ENCODE data around the gene PHAF1. TPM values are rescaled to one million over a fixed set of nuclear protein-coding genes. Genes with fewer than 3 reads are reported as not detected.

PHAF1 gene
- total RNA-seq, 2 experiments from 2014 or later = 12.4 to 13.3 TPM

- no peaks in the 10 kb centered on the region for H3K27me3 Mint-ChIP-seq
- H3K27ac Mint-ChIP-seq = no peak overlapping the region
- H3K4me1 Mint-ChIP-seq = peaks cover 1% of the 10 kb centered on the region
- H3K36me3 Mint-ChIP-seq (ENCODE audit: low read depth) = peaks cover 25% of the 10 kb centered on the region
- DNase-seq = no peak
- CTCF ChIA-PET = interaction anchor here (0.5 to 1.7 kb wide), 5 partner anchors 10 to 385 kb away, joined by 3 to 5 read pairs (median 4); partner anchors contain the start of gene CES3
- no peak overlapping the region for H3K4me3 Mint-ChIP-seq
- H3K9me3 Mint-ChIP-seq = no peaks in the 10 kb centered on the region
- POLR2A ChIA-PET = no interaction called here
These were observed 19.7 kb downstream of the PHAF1 start for GRCh38 chr16:67129422-67129821.

DNA sequence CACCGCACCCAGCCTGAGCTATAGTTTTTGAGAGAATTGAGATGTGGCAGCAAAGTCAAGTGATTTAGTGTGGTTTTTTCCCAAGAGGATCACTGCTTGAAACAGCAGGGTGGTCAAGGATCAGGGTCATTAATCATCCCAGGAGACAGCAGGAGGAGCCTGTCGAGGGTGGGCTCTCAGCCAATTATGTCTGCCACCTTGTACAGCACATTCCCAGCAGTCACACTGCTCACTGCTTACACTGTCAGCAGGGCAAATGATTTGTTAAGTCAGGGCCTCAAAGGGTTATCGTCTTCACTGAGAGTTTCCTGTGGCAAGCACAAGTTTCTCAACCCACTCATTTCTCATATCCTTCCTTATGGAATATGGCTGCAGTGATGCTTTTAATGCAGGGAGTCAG is 27.9 kb downstream of the PHAF1 start:
- no peak for DNase-seq
- H3K9me3 Mint-ChIP-seq = no peaks in the 10 kb centered on the region
- ChIA-PET POLR2A (interaction anchor here (1.3 kb wide), 2 partner anchors 13 to 107 kb away, joined by 3 read pairs; partner anchors contain the start of gene B3GNT9), CTCF (interaction anchor here (3.5 kb wide), 1 partner anchor 18 kb away, joined by 19 read pairs; no protein-coding TSS in a partner anchor)
- H3K27me3 Mint-ChIP-seq = no peaks in the 10 kb centered on the region
- no peaks in the 10 kb centered on the region for H3K4me1 Mint-ChIP-seq
- peaks cover 37% of the 10 kb centered on the region for H3K36me3 Mint-ChIP-seq (ENCODE audit: low read depth)
- H3K27ac Mint-ChIP-seq = no peak overlapping the region
- no peak overlapping the region for H3K4me3 Mint-ChIP-seq

DNA sequence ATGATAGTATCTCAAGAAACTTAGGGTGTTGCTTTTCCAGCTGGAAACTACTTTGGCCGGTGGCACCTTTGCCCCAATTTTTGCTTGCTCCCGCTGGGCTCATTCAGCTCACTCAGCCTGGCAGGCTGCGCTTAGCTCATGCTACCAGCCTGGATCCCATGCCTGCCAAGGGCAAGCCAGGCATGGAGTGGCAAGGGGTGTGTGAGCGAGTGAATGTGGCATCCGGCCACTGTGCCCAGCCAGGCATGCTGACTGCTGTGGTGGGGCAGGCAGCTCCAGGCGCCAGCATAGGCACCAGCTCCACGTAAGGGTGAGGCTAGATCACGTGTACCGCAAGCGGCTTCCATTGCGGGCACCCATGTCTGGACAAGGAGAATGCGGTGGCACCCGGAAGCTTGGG is 31.6 kb downstream of the PHAF1 start:
- Mint-ChIP-seq H3K27me3 (no peaks in the 10 kb centered on the region), H3K9me3 (no peaks in the 10 kb centered on the region), H3K36me3 (ENCODE audit: low read depth) (peaks cover 38% of the 10 kb centered on the region), H3K27ac (no peak overlapping the region), H3K4me1 (no peaks in the 10 kb centered on the region), H3K4me3 (no peak overlapping the region)
- CTCF ChIA-PET = interaction anchor here (0.9 to 2.2 kb wide), 3 partner anchors 9 to 123 kb away, joined by 3 to 10 read pairs (median 4); partner anchors contain the start of gene B3GNT9
- POLR2A ChIA-PET = interaction anchor here (0.8 to 2.8 kb wide), 5 partner anchors 10 to 111 kb away, joined by 3 to 10 read pairs (median 6); partner anchors contain the start of genes FBXL8, PHAF1 and TRADD
- DNase-seq = no peak

GRCh38 chr16:67142342-67142741 is 32.6 kb downstream of the PHAF1 start:
- Mint-ChIP-seq H3K4me3 (no peak overlapping the region), H3K27me3 (no peaks in the 10 kb centered on the region), H3K9me3 (no peaks in the 10 kb centered on the region), H3K27ac (no peak overlapping the region), H3K36me3 (ENCODE audit: low read depth) (peaks cover 38% of the 10 kb centered on the region), H3K4me1 (no peaks in the 10 kb centered on the region)
- ChIA-PET CTCF (interaction anchor here (2.2 kb wide), 1 partner anchor 13 kb away, joined by 10 read pairs; no protein-coding TSS in a partner anchor), POLR2A (interaction anchor here (2.1 to 2.8 kb wide), 2 partner anchors 12 to 16 kb away, joined by 10 read pairs; partner anchors contain the start of genes FBXL8 and TRADD)
- no peak for DNase-seq

- H3K27me3 Mint-ChIP-seq = no peaks in the 10 kb centered on the region
- DNase-seq = no peak
- no peak overlapping the region for H3K27ac Mint-ChIP-seq
- H3K4me3 Mint-ChIP-seq = no peak overlapping the region
- peaks cover 6% of the 10 kb centered on the region for H3K4me1 Mint-ChIP-seq
- ChIA-PET CTCF (interaction anchor here (3.2 kb wide), 1 partner anchor 10 kb away, joined by 16 read pairs; no protein-coding TSS in a partner anchor), POLR2A (interaction anchor here (1.0 to 1.6 kb wide), 2 partner anchors 14 to 193 kb away, joined by 3 to 4 read pairs; partner anchors contain the start of gene TRADD)
- no peaks in the 10 kb centered on the region for H3K9me3 Mint-ChIP-seq
- peaks cover 51% of the 10 kb centered on the region for H3K36me3 Mint-ChIP-seq (ENCODE audit: low read depth)
These were observed 35.2 kb downstream of the PHAF1 start for GRCh38 chr16:67144943-67145342.

DNA sequence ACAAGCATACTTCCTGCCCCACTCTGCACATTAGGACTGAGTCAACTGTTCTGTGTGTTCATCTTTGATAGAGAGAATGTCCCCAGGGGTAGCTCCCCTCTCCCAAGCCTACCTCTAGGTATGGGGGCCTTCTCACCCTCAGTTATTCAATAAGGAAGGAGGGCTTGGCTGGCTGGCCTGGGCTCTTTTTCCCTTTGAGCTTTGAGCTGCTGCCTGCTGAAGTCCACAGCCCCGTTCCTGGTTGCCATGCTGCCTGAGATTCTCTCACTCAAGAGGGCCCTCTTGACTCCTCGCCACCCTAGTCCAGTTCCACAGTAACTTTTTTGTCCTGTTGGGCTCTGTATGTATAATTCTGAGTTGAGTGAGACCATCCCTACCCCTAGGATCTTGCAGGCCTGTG is 36.0 kb downstream of the PHAF1 start:
- Mint-ChIP-seq H3K9me3 (no peaks in the 10 kb centered on the region), H3K27ac (no peak overlapping the region), H3K4me1 (peaks cover 6% of the 10 kb centered on the region), H3K4me3 (no peak overlapping the region), H3K36me3 (ENCODE audit: low read depth) (peaks cover 45% of the 10 kb centered on the region), H3K27me3 (no peaks in the 10 kb centered on the region)
- no peak for DNase-seq
- CTCF ChIA-PET = interaction anchor here (3.2 kb wide), 1 partner anchor 9 kb away, joined by 16 read pairs; no protein-coding TSS in a partner anchor
- POLR2A ChIA-PET = no interaction called here

DNA sequence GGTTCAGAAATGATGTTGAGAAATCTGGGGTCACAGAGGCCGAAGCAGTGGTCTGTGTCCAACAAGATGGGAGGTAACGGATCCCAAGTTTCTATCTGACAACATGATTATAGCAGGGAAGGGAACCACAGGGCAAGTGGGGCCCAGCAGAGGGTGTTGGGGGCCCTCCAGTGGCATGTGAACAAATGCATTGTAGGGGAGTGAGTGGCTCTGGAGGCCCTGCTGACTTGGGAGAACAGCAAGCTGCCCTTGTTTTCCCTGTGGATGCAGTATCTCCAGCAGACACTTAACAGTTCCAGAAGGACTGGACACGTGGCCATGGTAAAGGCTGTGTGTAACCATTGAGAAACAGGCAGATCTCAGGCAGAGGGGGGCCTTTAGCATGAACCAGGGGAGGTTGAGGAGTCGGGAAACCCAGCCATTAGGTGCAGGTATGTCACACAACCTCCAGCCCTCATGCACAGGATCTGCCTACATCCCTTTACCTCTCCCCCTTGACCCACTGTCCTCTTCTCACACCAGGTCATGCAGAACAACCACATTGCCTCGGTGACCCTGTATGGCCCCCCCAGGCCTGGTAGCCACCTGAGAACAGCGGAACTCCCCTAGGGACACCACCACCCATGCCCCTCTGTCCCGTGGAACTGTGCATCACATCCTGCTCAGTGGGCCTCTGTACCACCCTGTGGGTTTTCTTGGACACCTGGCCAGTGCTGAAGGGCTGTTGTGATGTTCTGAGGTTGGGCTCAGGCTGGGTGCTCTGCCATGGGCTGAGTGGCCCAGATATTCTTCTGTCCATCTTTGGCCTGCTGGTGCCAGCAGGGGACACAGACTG is 37.0 kb downstream of the PHAF1 start:
- H3K9me3 Mint-ChIP-seq = no peaks in the 10 kb centered on the region
- H3K27ac Mint-ChIP-seq = peak overlapping the region; percentile 35
- no peak overlapping the region for H3K4me3 Mint-ChIP-seq
- CTCF ChIA-PET = interaction anchor here (1.2 kb wide), 1 partner anchor 8 kb away, joined by 3 read pairs; no protein-coding TSS in a partner anchor
- H3K27me3 Mint-ChIP-seq = no peaks in the 10 kb centered on the region
- H3K4me1 Mint-ChIP-seq = peaks cover 15% of the 10 kb centered on the region
- DNase-seq = no peak
- POLR2A ChIA-PET = interaction anchor here (0.9 kb wide), 1 partner anchor 109 kb away, joined by 3 read pairs; no protein-coding TSS in a partner anchor
- H3K36me3 Mint-ChIP-seq (ENCODE audit: low read depth) = peaks cover 40% of the 10 kb centered on the region

DNA sequence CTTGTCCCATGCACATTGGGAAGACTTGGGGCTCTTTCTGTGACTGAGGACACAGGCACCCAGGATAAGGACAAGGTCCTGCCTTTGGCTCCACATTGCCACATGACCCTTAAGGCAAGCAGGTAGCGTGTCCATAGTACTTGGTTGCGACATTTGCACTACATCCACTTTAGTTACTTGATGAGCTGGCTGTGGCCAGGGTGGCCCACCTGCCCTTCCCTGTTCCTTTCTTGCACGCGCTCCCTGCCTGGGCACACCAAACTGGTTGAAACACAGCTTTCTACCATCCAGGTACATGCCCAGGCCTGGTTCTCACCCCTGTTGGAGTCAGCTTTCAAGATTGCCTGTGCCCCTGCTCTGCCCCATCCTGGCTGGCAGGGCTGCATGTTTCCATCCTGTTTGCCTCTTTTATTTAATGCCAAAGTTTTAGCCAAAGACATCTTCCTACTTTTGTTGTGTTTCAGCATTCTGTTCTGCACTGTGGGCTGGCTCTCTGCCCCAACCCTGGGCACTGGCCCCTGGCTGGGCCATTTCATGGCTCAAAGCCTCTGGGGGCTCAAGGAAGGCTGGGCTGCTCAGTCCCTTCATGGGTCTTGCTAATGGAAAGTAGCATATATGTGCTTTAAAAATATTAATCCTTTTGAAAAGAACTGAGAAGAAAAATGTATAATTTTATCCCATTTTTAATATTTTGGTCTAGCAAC is 37.8 kb downstream of the PHAF1 start:
- Mint-ChIP-seq H3K4me3 (no peak overlapping the region), H3K4me1 (peaks cover 19% of the 10 kb centered on the region), H3K27ac (peak overlapping the region; percentile 68), H3K36me3 (ENCODE audit: low read depth) (peaks cover 37% of the 10 kb centered on the region), H3K9me3 (no peaks in the 10 kb centered on the region), H3K27me3 (no peaks in the 10 kb centered on the region)
- no peak for DNase-seq
- ChIA-PET CTCF (interaction anchor here (1.2 kb wide), 1 partner anchor 8 kb away, joined by 3 read pairs; no protein-coding TSS in a partner anchor), POLR2A (interaction anchor here (0.9 kb wide), 1 partner anchor 110 kb away, joined by 3 read pairs; no protein-coding TSS in a partner anchor)

- no peaks in the 10 kb centered on the region for H3K9me3 Mint-ChIP-seq
- H3K27ac Mint-ChIP-seq = no peak overlapping the region
- no peaks in the 10 kb centered on the region for H3K27me3 Mint-ChIP-seq
- H3K4me1 Mint-ChIP-seq = peaks cover 25% of the 10 kb centered on the region
- DNase-seq = no peak
- peaks cover 41% of the 10 kb centered on the region for H3K36me3 Mint-ChIP-seq (ENCODE audit: low read depth)
- H3K4me3 Mint-ChIP-seq = no peak overlapping the region
- ChIA-PET POLR2A (no interaction called here), CTCF (no interaction called here)
These were observed 38.5 kb downstream of the PHAF1 start for GRCh38 chr16:67148221-67148620.

GRCh38 chr16:67148656-67149275 is 39.0 kb downstream of the PHAF1 start:
- H3K27me3 Mint-ChIP-seq = no peaks in the 10 kb centered on the region
- H3K4me1 Mint-ChIP-seq = peaks cover 29% of the 10 kb centered on the region
- peak overlapping the region; percentile 38 for H3K4me3 Mint-ChIP-seq
- peaks cover 41% of the 10 kb centered on the region for H3K36me3 Mint-ChIP-seq (ENCODE audit: low read depth)
- no peak overlapping the region for H3K27ac Mint-ChIP-seq
- ChIA-PET CTCF (interaction anchor here (0.9 kb wide), 1 partner anchor 195 kb away, joined by 3 read pairs; no protein-coding TSS in a partner anchor), POLR2A (interaction anchor here (0.7 to 1.1 kb wide), 5 partner anchors 9 to 135 kb away, joined by 3 to 4 read pairs (median 3); partner anchors contain the start of gene NOL3)
- DNase-seq = no peak
- H3K9me3 Mint-ChIP-seq = no peaks in the 10 kb centered on the region

DNA sequence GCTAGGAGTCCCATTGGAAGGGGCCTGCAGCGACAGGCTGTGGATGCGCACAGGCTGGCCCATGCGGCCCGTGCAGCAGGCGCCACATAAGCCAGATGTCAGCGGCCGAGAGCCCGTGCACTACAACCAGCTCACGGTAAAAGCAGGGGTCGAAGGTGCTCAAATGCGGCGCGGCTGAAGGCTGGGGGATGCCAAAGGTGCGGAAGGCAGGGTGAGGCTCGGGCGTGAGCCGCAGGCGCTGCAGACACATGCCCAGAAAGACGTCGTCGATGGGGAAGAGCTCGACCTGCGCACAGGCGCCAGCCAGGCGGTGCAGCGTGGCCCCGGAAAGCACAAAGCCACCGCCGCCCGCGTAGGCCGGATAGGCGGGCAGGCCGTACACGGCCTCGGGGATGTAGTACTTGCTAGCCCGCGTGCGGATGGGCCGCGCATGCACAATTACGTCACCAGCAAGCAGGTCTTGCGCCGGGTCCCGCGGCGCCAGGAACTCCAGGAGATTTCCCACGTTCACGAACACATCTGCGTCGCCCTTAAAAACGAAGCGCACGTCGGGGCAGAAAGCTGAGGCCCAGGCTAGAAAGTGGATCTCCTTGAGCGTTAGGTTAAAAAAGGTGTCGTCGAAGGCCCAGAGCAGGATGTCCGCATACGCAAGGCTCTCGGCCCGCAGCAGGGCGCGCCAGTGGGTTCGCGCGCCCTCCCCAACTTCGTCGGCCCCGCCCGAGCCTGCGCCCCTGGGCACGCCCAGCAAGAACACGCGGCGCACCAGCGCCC is 39.7 kb downstream of the PHAF1 start:
- Mint-ChIP-seq H3K27me3 (no peaks in the 10 kb centered on the region), H3K9me3 (no peaks in the 10 kb centered on the region), H3K4me1 (peaks cover 35% of the 10 kb centered on the region), H3K4me3 (peak overlapping the region; percentile 43), H3K36me3 (ENCODE audit: low read depth) (peaks cover 44% of the 10 kb centered on the region), H3K27ac (no peak overlapping the region)
- POLR2A ChIA-PET = interaction anchor here (0.7 to 1.1 kb wide), 5 partner anchors 8 to 136 kb away, joined by 3 to 4 read pairs (median 3); partner anchors contain the start of gene NOL3
- no peak for DNase-seq
- CTCF ChIA-PET = interaction anchor here (0.9 to 2.3 kb wide), 2 partner anchors 11 to 195 kb away, joined by 3 to 11 read pairs; partner anchors contain the start of genes FBXL8 and TRADD
